ENCODE data around the gene DYNC1H1. TPM values are rescaled to one million over a fixed set of nuclear protein-coding genes. Genes with fewer than 3 reads are reported as not detected.

DYNC1H1 gene
- total RNA-seq, 1 experiment from 2014 or later = 438 TPM

GRCh38 chr14:102015771-102016170 is 51.4 kb downstream of the DYNC1H1 start:
- H3K36me3 Mint-ChIP-seq = peaks cover 91% of the 10 kb centered on the region
- H3K27me3 Mint-ChIP-seq (ENCODE audit: low read depth) = no peaks in the 10 kb centered on the region
- CTCF ChIA-PET = interaction anchor here (1.0 kb wide), 1 partner anchor 10 kb away, joined by 5 read pairs; no protein-coding TSS in a partner anchor
- ATAC-seq (no peak), DNase-seq (ENCODE audit: low spot score) (no peak)
- H3K4me1 Mint-ChIP-seq = no peaks in the 10 kb centered on the region
- POLR2A ChIA-PET = no interaction called here
- H3K4me3 Mint-ChIP-seq = no peak overlapping the region
- H3K27ac Mint-ChIP-seq = no peak overlapping the region; the same call in 1 of the 2 replicates
- H3K9me3 Mint-ChIP-seq = no peaks in the 10 kb centered on the region
- no peak for TF ChIP-seq ZNF281 (CRISPR knock-in tag; IDR thresholded peaks at IDR 0.05)
- no peak for TF ChIP-seq CTCF (IDR thresholded peaks at IDR 0.05)
- no peak for TF ChIP-seq ZNF416 (CRISPR knock-in tag; IDR thresholded peaks at IDR 0.05)
- no peak for TF ChIP-seq ZNF532 (CRISPR knock-in tag; IDR thresholded peaks at IDR 0.05; ENCODE audit: borderline replicate concordance)
- TF ChIP-seq IRF2 (CRISPR knock-in tag; IDR thresholded peaks at IDR 0.05; ENCODE audit: borderline replicate concordance, low read depth) = no peak
- no peak for TF ChIP-seq SOX15 (CRISPR knock-in tag; IDR thresholded peaks at IDR 0.05)
- TF ChIP-seq SP1 (CRISPR knock-in tag; conservative IDR thresholded peaks at IDR 0.05) = no peak
- TF ChIP-seq TEAD1 (CRISPR knock-in tag; IDR thresholded peaks at IDR 0.05) = no peak
- TF ChIP-seq E2F5 (CRISPR knock-in tag; IDR thresholded peaks at IDR 0.05) = no peak
- TF ChIP-seq TCF7 (CRISPR knock-in tag; IDR thresholded peaks at IDR 0.05; ENCODE audit: low read depth) = no peak
- TF ChIP-seq E2F4 (CRISPR knock-in tag; IDR thresholded peaks at IDR 0.05; ENCODE audit: borderline replicate concordance, low read depth) = no peak
- no peak for TF ChIP-seq NR2C2 (CRISPR knock-in tag; IDR thresholded peaks at IDR 0.05)
- no peak for TF ChIP-seq ZNF396 (CRISPR knock-in tag; IDR thresholded peaks at IDR 0.05; ENCODE audit: borderline replicate concordance)
- no peak for TF ChIP-seq ZNF671 (CRISPR knock-in tag; IDR thresholded peaks at IDR 0.05)

GRCh38 chr14:102016420-102017090 is 52.2 kb downstream of the DYNC1H1 start:
- TF ChIP-seq ZMAT4 (CRISPR knock-in tag; IDR thresholded peaks at IDR 0.05) = no peak
- H3K9me3 Mint-ChIP-seq = no peaks in the 10 kb centered on the region
- H3K4me3 Mint-ChIP-seq = no peak overlapping the region
- no peak for DNase-seq (ENCODE audit: low spot score)
- H3K4me1 Mint-ChIP-seq = no peaks in the 10 kb centered on the region
- no peak for ATAC-seq
- peaks cover 91% of the 10 kb centered on the region for H3K36me3 Mint-ChIP-seq
- CTCF ChIA-PET = no interaction called here
- POLR2A ChIA-PET = no interaction called here
- no peaks in the 10 kb centered on the region for H3K27me3 Mint-ChIP-seq (ENCODE audit: low read depth)
- no peak overlapping the region for H3K27ac Mint-ChIP-seq
